GM13977 (cell line): ENCODE results near the gene H6PD.

ENCODE experiments used
- DNase-seq: peaks from one replicate; pipeline ENCODE4 v3.0.0; 2012; ENCODE audit warnings: low spot score
- CTCF ChIP-seq: IDR thresholded peaks from 2 replicates; pipeline ENCODE4 v1.5.1; 2012; ENCODE audit warnings: mild to moderate bottlenecking, control low read depth; ENCODE audit not compliant: insufficient read depth; ENCODE audit errors: extremely low read depth, missing control alignments
- in situ Hi-C: fragments of 300-500 bp; cut with MboI; formaldehyde crosslinking; loops from one replicate; pipeline ENCODE4 v1.12.0; 2022; ENCODE audit warnings: low sequenced_read_pairs, low pct_unique_long_range_greater_than_20kb, mixed read lengths, inconsistent platforms; ENCODE audit not compliant: unreplicated experiment

H6PD gene

GRCh38 chr1:9305216-9305615, 70.6 kb downstream of the H6PD start:
- no peak for TF ChIP-seq CTCF
- no peak for DNase-seq
- in situ Hi-C loops, result no loop called here

GRCh38 chr1:9306006-9306405, 71.4 kb downstream of the H6PD start:
- no peak for DNase-seq
- no peak for TF ChIP-seq CTCF
- in situ Hi-C loops, result no loop called here

- DNase-seq, result no peak
- TF ChIP-seq CTCF, result no peak
Measured at GRCh38 chr1:9307303-9307702, 72.7 kb downstream of the H6PD start.

GRCh38 chr1:9308236-9308785, 73.7 kb downstream of the H6PD start:
- DNase-seq, result no peak
- TF ChIP-seq CTCF, result no peak
- in situ Hi-C loops, result no loop called here

More at GRCh38 chr1:9307303-9307702, 72.7 kb downstream of the H6PD start:
- in situ Hi-C loops, result no loop called here

GRCh38 chr1:9309080-9309479, 74.5 kb downstream of the H6PD start:
- DNase-seq, result no peak
- TF ChIP-seq CTCF, result no peak
- in situ Hi-C loops, result no loop called here

GRCh38 chr1:9309991-9310390, 75.4 kb downstream of the H6PD start:
- in situ Hi-C loops, result no loop called here
- TF ChIP-seq CTCF, result no peak
- no peak for DNase-seq

GRCh38 chr1:9311029-9311428, 76.5 kb downstream of the H6PD start:
- no peak for TF ChIP-seq CTCF
- in situ Hi-C loops, result no loop called here
- no peak for DNase-seq
